M059J (cell line): ENCODE data around the gene SPDYE17. TPM values are rescaled to one million over a fixed set of nuclear protein-coding genes. Genes with fewer than 3 reads are reported as not detected.
"Not testable (repeated sequence)": the region's sequence is repeated elsewhere in the genome, so short reads cannot be mapped to it uniquely, and the experiment has no call there.

Experiments used
- DNase-seq: peaks from one replicate; pipeline ENCODE4 v3.0.0-alpha.2; 2012; ENCODE audit warnings: low read depth
- total RNA-seq: library from RNA; depleted of rRNA; stranded (reverse); fragments of >200 nt; shearing (Covaris generic); gene quantifications from 2 replicates; pipeline ENCODE4 v1.2.3, GENCODE V29; 2014

Gene SPDYE17
- total RNA-seq, 1 experiment from 2014 or later, result not detected

DNA sequence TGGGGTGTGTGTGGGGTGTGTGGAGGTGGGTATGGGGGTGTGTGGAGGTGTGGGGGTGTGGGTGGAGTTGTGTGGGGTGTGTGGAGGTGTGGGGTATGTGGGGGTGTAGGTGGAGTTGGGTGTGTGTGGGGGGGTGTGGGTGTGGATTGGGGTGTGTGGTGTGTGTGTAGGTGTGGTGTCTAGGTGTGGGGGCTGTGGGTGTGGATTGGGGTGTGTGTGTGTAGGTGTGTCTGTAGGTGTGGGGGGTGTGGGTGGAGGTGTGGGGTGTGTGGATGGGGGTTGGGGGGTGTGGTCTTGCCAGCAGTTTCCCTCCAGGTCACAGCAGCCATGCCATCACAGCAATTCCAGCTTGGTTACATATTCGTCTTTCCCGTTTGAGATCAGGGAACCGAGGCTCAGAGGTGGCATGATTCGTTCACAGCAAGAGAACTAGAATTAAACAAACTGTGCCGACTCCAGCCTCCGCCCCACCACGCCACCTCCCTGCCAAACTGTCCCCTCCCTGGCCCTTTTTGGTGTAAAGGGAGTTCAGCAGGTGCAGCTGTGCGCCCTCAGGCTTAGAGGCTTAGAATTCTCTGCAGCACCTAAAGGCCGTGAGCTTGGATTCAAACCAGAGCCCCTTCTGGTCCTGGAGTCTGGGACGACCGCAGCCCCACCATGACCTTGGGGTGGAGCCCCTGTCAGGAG is 33.3 kb downstream of the SPDYE17 start:
- not testable (repeated sequence) for DNase-seq

- DNase-seq, result no peak
Observed at GRCh38 chr7:76998285-76998589, 33.9 kb downstream of the SPDYE17 start.

DNA sequence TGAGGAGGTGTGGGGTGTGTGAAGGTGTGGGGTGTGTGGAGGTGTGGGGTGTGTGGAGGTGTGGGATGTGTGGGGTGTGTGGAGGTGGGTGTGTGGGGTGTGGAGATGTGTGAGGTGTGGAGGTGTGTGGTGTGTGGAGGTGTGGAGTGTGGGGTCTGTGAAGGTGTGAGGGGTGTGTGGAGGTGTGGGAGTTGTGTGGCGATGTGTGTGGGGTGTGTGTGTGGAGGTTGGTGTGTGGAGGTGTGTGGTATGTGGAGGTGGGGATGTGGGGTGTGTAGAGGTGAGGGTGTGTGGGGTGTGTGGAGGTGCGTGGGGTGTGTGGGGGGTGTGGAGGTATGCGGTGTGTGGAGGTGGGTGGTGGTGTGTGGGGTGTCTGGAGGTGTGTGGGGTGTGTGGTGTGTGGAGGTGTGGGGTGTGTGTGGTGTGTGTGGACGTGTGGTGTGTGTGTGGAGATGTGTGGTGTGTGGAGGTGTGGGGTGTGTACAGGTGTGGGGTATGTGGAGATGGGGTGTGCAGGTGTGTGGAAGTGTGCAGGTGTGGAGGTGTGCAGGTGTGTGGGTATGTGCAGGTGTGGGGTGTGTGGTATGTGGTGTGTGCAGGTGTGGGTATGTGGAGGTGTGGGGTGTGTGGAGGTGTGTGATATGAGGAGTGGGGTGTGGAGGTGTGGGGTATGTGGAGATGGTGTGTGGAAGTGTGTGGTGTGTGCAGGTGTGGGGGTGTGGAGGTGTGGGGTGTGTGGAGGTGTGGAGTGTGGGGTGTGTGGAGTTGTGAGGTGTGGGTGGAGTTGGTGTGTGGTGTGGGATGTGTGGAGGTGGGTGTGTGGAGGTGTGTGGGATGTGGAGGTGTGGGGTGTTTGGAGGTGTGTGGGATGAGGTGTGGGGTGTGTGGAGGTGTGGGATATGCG is 34.5 kb downstream of the SPDYE17 start:
- no peak for DNase-seq

DNA sequence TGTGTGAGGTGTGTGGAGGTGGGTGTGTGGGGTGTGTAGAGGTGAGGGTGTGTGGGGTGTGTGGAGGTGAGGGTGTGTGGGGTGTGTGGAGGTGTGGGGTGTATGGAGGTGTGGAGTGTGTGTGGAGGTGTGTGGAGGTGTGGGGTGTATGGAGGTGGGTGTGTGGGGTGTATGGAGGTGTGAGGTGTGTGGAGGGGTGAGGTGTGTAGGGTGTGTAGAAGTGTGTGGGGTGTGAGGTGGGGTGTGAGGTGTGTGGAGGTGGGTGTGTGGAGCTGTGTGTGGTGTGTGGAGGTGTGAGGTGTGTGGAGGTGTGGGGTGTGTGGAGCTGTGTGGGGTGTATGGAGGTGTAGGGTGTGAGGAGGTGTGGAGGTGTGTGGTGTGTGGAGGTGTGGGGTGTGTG is 35.2 kb downstream of the SPDYE17 start:
- DNase-seq, result not testable (repeated sequence)

DNA sequence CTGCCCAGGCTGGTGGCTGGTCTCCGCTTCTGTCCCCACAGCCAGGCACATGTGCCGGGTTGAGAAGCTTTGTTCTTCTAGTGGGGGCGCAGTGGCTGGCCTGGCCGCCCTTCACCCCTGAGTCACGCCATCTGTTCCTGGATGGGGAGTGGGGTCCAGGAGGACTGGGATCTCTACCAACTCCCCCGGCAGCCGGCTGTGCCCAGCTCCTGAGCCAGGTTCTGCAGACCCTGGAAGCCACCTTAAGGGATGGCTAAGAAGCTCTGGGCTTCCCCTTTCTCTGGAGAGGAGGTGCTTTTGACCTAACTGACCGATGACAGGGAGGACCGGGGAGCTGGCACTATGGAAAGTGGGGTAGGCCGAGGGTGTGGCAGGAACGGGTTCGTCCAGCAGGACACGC is 37.9 kb downstream of the SPDYE17 start:
- DNase-seq, result not testable (repeated sequence)

- DNase-seq, result not testable (repeated sequence)
Observed at GRCh38 chr7:76993831-76994230, 38.3 kb downstream of the SPDYE17 start.

GRCh38 chr7:76992871-76993270 is 39.3 kb downstream of the SPDYE17 start:
- not testable (repeated sequence) for DNase-seq

DNA sequence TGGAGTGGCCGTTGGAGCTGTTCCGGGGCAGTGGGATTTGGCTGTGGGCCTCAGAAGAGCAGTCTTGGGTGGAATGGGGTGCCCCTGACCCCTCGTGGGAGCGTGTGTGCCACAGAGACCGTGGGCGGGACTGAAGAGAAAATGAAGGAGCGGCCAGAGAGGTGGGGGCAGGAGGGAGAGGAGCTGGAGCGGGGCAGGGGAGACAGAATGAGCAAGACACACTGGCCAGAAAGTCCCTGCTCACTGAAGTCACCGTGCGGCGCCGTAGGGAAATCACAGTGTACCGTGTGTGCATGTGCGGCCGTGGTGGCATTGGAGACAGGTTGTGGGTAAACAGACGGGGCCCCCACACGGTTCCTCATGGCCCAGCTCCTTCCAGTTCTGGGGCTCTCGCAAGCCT is 40.0 kb downstream of the SPDYE17 start:
- DNase-seq, result not testable (repeated sequence)

DNA sequence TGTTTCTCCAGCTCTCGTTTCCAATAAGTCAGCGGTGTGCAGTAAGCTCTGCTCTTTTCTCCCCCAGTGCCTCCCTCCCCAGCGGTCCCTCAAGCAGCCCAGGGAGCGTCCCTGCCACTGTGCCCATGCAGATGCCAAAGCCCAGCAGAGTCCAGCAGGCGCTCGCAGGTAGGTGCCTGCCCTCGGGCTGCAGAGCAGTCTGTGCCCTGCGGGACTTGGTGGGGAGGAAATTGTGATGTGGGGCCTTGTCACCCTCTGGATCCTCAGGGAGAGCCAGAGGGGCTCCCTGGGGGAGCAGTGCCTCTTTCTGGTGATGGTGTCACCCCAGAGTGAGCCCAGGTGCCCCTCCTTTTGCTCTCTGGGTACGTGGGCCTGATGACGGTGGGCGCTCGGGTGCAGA is 42.0 kb downstream of the SPDYE17 start:
- DNase-seq, result not testable (repeated sequence)

GRCh38 chr7:76985924-76986717 is 46.0 kb downstream of the SPDYE17 start:
- DNase-seq, result not testable (repeated sequence)

- not testable (repeated sequence) for DNase-seq
Observed at GRCh38 chr7:76984784-76985136, 47.4 kb downstream of the SPDYE17 start.

- not testable (repeated sequence) for DNase-seq
Observed at GRCh38 chr7:76983937-76984783, 48.0 kb downstream of the SPDYE17 start.

DNA sequence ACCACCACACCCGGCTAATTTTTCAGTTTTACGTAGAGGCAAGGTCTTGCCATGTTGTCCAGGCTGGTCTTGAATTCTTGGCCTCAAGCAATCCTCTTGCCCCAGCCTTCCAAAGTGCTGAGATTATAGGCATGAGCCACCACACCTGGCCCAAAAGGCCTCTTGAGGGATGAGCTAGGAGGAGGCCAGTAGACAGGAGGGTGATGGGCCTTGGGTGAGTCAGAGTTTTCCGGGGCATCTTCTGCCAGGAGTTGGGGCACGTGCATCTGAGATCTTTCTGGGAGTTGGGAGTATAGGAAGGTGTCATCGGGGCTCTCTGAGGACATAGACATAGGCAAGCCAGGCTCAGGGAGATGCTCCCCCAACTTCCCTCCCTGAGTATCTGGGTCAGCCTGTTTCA is 48.8 kb downstream of the SPDYE17 start:
- DNase-seq, result not testable (repeated sequence)

DNA sequence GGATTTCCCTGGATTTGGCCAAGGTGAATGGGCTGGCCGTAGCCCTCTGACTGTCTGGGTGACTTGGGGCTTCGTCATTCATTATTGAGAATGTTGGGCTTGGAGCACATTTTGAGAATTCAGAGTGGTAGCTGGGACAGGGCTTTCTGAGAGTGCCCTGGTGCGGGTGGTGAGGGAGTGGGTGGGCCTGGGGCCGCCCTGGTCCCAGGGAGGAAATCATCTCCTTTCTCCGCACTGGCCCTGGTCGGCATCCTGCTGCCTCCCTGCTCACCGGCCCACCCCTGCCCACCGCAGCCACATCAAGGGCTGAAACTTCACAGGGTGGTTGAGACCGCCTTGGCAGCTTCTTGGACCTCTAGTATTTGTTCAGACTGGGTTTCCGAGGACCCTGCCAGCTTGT is 49.7 kb downstream of the SPDYE17 start:
- DNase-seq, result not testable (repeated sequence)

- not testable (repeated sequence) for DNase-seq
Observed at GRCh38 chr7:76981187-76981970, 50.8 kb downstream of the SPDYE17 start.

DNA sequence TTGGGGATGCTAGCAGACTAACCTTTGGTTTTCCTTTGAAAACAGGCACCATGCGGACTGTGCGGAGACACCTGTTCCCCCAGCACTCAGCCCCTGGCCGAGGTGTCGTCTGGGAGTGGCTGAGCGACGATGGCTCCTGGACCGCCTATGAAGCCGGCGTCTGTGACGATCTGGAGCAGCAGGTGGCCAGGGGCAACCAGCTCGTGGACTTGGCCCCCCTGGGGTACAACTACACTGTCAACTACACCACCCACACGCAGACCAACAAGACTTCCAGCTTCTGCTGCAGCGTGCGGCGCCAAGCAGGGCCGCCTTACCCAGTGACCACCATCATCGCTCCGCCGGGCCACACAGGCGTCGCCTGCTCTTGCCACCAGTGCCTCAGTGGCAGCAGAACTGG is 51.6 kb downstream of the SPDYE17 start:
- not testable (repeated sequence) for DNase-seq

DNA sequence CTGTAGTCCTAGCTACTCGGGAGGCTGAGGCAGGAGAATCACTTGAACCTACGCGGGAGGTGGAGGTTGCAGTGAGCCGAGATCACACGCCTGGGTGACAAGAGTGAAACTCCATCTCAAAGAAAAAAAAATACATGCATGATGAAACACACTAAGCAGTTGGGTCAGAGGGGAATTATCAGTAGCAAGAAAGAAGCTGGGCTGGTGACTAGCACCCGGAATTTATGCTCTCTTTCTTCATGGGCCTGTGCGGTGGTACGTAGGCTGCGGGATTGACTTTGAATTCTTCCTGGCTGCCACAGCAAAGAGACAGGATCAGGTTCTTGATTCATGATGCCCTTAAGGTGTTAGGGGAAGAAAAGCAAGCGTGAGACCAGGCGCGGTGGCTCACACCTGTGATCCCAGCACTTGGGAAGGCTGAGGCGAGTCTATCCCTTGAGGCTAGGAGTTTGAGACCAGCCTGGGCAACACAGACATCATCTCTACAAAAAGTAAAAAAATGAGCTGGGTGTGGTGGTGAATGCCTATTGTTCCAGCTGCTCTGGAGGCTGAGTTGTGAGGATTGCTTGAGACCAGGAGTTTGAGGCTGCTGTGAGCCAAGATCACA is 54.3 kb downstream of the SPDYE17 start:
- not testable (repeated sequence) for DNase-seq

DNA sequence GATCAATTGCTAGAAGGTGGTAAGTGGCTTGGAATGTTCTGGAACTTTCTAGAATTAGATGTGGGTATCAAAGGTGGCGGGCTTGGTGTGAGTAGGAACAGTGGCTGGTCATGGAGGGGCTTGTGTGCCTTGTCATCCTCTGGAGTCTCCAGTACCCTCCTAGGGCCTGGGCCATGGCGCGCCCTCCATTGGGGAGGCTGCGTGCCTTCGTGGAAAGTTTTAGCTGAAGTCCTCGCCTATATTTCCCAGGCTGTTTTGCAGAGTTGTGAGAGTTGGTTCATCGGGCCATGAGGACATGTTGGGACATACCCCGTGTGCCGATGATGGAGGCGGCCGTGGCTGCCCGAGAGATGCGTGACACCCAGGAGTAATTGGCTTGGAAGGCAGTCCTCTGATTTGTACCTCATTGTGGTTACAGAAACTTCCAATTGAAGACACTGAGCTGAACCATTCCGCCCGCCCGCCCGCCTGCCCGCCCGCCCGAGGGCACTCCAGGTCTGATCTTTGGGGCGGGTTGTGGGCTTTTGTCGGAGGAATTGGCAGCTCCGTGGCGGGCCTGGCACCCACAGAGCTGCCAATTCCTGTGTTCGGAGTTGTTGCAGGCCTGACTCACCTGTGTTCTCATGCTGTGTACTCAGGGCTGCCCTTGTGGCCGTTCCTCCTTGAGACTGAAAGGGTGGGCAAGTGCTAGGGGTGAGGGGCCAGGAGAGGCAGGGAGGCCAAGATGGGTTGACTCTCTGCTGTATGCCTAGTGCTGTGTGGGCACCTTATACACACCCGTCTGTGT is 57.2 kb downstream of the SPDYE17 start:
- DNase-seq, result not testable (repeated sequence)

DNA sequence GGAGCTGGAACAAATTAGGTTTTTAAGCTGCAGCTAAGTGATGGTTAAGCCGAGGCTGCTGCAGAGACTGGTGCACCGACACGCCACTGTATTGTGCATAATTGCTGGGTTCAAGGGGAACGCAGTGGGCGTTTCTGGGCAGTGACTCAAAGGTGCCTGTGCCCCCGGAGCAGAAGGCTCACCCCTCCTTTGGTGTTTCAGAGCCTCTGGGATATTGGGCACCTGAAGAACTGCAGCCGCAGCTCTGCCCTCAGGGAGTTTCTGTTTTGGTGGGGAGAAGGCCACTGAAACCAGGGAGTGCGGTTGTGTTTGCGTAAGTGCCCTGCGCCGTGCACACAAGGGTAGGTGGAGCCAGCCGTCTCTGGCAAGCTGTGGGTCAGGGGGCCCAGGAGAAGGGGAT is 57.8 kb downstream of the SPDYE17 start:
- not testable (repeated sequence) for DNase-seq
